NOMO-1 (cell line): ENCODE results near the gene IL1RAPL1.
A peak's percentile ranks its signal among the peaks of the same experiment; 100 is the strongest.

Experiments used
- DNase-seq, 2 experiments: peaks; one replicate each; lab custom pipeline; 2025; ENCODE audit not compliant: unreplicated experiment in 2 of 2; lab: John Stamatoyannopoulos, UW

Gene IL1RAPL1

GRCh38 chrX:29617276-29617675 is 1030.0 kb downstream of the IL1RAPL1 start:
- no peak for DNase-seq

- no peak for DNase-seq
These were observed 1030.5 kb downstream of the IL1RAPL1 start for GRCh38 chrX:29617725-29618124.

GRCh38 chrX:29627833-29628232 is 1040.6 kb downstream of the IL1RAPL1 start:
- no peak for DNase-seq

GRCh38 chrX:29634516-29634915 is 1047.3 kb downstream of the IL1RAPL1 start:
- DNase-seq, result no peak

- no peak for DNase-seq
These were observed 1049.1 kb downstream of the IL1RAPL1 start for GRCh38 chrX:29636331-29636730.

- no peak for DNase-seq
These were observed 1052.9 kb downstream of the IL1RAPL1 start for GRCh38 chrX:29640106-29640505.

GRCh38 chrX:29641461-29641860 is 1054.2 kb downstream of the IL1RAPL1 start:
- no peak for DNase-seq

- no peak for DNase-seq
These were observed 1055.9 kb downstream of the IL1RAPL1 start for GRCh38 chrX:29643181-29643580.

- no peak for DNase-seq
These were observed 1060.9 kb downstream of the IL1RAPL1 start for GRCh38 chrX:29648161-29648560.

GRCh38 chrX:29652484-29652883 is 1065.2 kb downstream of the IL1RAPL1 start:
- DNase-seq, result no peak

GRCh38 chrX:29653721-29654120 is 1066.5 kb downstream of the IL1RAPL1 start:
- DNase-seq, result no peak

GRCh38 chrX:29659911-29660310 is 1072.7 kb downstream of the IL1RAPL1 start:
- DNase-seq, result no peak

- no peak for DNase-seq
These were observed 1074.0 kb downstream of the IL1RAPL1 start for GRCh38 chrX:29661290-29661689.

- DNase-seq, result no peak
These were observed 1074.9 kb downstream of the IL1RAPL1 start for GRCh38 chrX:29662101-29662500.

- DNase-seq, result peak in 1 of 2 experiments; percentile 22
These were observed 1075.7 kb downstream of the IL1RAPL1 start for GRCh38 chrX:29662759-29663503.

- no peak for DNase-seq
These were observed 1078.3 kb downstream of the IL1RAPL1 start for GRCh38 chrX:29665532-29665931.

- DNase-seq, result no peak
These were observed 1079.1 kb downstream of the IL1RAPL1 start for GRCh38 chrX:29666366-29666765.

GRCh38 chrX:29671421-29671820 is 1084.2 kb downstream of the IL1RAPL1 start:
- no peak for DNase-seq

GRCh38 chrX:29687687-29688086 is 1100.4 kb downstream of the IL1RAPL1 start:
- no peak for DNase-seq

GRCh38 chrX:29690061-29690460 is 1102.8 kb downstream of the IL1RAPL1 start:
- no peak for DNase-seq

GRCh38 chrX:29691044-29691443 is 1103.8 kb downstream of the IL1RAPL1 start:
- DNase-seq, result no peak

GRCh38 chrX:29693912-29694311 is 1106.7 kb downstream of the IL1RAPL1 start:
- no peak for DNase-seq

- no peak for DNase-seq
These were observed 1112.0 kb downstream of the IL1RAPL1 start for GRCh38 chrX:29699239-29699638.
